Measurements from ENCODE around the gene GTF2A1L. TPM values are rescaled to one million over a fixed set of nuclear protein-coding genes. Genes with fewer than 3 reads are reported as not detected.

Gene GTF2A1L
- total RNA-seq, 1 experiment from 2014 or later, result 0.22 TPM

DNA sequence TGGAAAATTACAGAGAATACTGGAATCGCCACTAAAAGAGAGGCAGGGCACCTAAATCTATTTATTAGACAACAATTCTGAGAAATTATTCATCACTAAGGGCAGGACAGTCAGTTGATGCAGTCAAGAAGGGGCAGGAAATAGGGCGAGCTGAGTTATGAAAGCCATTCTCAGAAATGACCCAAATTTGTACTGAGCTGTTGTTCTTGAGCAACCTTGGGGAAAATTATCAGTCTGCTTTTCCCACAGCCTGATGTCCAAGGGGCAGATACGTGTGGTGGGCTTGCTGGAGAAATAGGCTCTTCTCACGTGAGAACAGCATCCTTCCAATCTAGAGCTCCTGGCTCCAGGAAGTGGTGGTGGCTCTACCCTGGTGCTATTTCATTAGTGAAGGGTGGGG, 49.1 kb upstream of the GTF2A1L start:
- ATAC-seq (no peak), DNase-seq (ENCODE audit: low read depth, low spot score) (no peak)
- Histone ChIP-seq H3K9me2 (ENCODE audit: insufficient read depth) (no peaks in the 10 kb centered on the region), H3K27me3 (ENCODE audit: insufficient read depth, low read length) (no peaks in the 10 kb centered on the region), H3K4me1 (ENCODE audit: control insufficient read depth in 1 of 2, insufficient read depth in 2 of 2, low read length in 2 of 2) (no peaks in the 10 kb centered on the region), H3K9ac (ENCODE audit: low read length) (no peak overlapping the region), H3K27ac (ENCODE audit: low read depth, low read length) (no peak overlapping the region), H4K20me1 (ENCODE audit: insufficient read depth) (no peaks in the 10 kb centered on the region), H3K36me3 (ENCODE audit: control insufficient read depth in 1 of 2, insufficient read depth in 2 of 2, low read length in 2 of 2) (no peaks in the 10 kb centered on the region), H3K4me2 (ENCODE audit: low read length) (no peak overlapping the region), H3K4me3 (replicated peaks in 1 of 2; ENCODE audit: low read depth in 1 of 2, low read length in 2 of 2) (no peak overlapping the region), H3K79me2 (ENCODE audit: insufficient read depth, low read length) (no peaks in the 10 kb centered on the region), H2AFZ (ENCODE audit: low read depth, low read length, poor library complexity, severe bottlenecking) (no peak overlapping the region), H3K9me3 (ENCODE audit: control insufficient read depth in 1 of 2, insufficient read depth in 1 of 2, low read depth in 1 of 2, low read length in 2 of 2) (no peaks in the 10 kb centered on the region)
- TF ChIP-seq RAD21 (IDR thresholded peaks at IDR 0.05; ENCODE audit: low read depth), result no peak
- TF ChIP-seq POLR2AphosphoS5 (IDR thresholded peaks at IDR 0.05; ENCODE audit: low read depth, low read length), result no peak
- no peak for TF ChIP-seq SRF (IDR thresholded peaks at IDR 0.05; ENCODE audit: low read depth)
- TF ChIP-seq SP1 (IDR thresholded peaks at IDR 0.05; ENCODE audit: low read depth), result no peak
- no peak for TF ChIP-seq ELF1 (IDR thresholded peaks at IDR 0.05; ENCODE audit: borderline replicate concordance, low read depth)
- no peak for TF ChIP-seq POLR2A (IDR thresholded peaks at IDR 0.05; ENCODE audit: borderline replicate concordance, extremely low read depth, insufficient read depth, insufficient read length)
- TF ChIP-seq, protein P1, sequence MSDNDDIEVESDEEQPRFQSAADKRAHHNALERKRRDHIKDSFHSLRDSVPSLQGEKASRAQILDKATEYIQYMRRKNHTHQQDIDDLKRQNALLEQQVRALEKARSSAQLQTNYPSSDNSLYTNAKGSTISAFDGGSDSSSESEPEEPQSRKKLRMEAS (IDR thresholded peaks at IDR 0.05), result no peak
- TF ChIP-seq YY1 (IDR thresholded peaks at IDR 0.05; ENCODE audit: extremely low read depth, insufficient replicate concordance, low read depth, low read length), result no peak
- TF ChIP-seq, protein P2, sequence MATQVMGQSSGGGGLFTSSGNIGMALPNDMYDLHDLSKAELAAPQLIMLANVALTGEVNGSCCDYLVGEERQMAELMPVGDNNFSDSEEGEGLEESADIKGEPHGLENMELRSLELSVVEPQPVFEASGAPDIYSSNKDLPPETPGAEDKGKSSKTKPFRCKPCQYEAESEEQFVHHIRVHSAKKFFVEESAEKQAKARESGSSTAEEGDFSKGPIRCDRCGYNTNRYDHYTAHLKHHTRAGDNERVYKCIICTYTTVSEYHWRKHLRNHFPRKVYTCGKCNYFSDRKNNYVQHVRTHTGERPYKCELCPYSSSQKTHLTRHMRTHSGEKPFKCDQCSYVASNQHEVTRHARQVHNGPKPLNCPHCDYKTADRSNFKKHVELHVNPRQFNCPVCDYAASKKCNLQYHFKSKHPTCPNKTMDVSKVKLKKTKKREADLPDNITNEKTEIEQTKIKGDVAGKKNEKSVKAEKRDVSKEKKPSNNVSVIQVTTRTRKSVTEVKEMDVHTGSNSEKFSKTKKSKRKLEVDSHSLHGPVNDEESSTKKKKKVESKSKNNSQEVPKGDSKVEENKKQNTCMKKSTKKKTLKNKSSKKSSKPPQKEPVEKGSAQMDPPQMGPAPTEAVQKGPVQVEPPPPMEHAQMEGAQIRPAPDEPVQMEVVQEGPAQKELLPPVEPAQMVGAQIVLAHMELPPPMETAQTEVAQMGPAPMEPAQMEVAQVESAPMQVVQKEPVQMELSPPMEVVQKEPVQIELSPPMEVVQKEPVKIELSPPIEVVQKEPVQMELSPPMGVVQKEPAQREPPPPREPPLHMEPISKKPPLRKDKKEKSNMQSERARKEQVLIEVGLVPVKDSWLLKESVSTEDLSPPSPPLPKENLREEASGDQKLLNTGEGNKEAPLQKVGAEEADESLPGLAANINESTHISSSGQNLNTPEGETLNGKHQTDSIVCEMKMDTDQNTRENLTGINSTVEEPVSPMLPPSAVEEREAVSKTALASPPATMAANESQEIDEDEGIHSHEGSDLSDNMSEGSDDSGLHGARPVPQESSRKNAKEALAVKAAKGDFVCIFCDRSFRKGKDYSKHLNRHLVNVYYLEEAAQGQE (IDR thresholded peaks at IDR 0.05; ENCODE audit: low read depth), result no peak
- no peak for TF ChIP-seq CEBPB (IDR thresholded peaks at IDR 0.05; ENCODE audit: low read depth)
- TF ChIP-seq EGR1 (IDR thresholded peaks at IDR 0.05; ENCODE audit: low read depth), result no peak
- TF ChIP-seq ZFX (IDR thresholded peaks at IDR 0.05), result no peak
- TF ChIP-seq EZH2 (IDR thresholded peaks at IDR 0.05), result no peak
- TF ChIP-seq SIN3A (IDR thresholded peaks at IDR 0.05; ENCODE audit: low read depth), result no peak
- TF ChIP-seq, protein P3, sequence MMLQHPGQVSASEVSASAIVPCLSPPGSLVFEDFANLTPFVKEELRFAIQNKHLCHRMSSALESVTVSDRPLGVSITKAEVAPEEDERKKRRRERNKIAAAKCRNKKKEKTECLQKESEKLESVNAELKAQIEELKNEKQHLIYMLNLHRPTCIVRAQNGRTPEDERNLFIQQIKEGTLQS (IDR thresholded peaks at IDR 0.05), result no peak
- TF ChIP-seq, protein P4, sequence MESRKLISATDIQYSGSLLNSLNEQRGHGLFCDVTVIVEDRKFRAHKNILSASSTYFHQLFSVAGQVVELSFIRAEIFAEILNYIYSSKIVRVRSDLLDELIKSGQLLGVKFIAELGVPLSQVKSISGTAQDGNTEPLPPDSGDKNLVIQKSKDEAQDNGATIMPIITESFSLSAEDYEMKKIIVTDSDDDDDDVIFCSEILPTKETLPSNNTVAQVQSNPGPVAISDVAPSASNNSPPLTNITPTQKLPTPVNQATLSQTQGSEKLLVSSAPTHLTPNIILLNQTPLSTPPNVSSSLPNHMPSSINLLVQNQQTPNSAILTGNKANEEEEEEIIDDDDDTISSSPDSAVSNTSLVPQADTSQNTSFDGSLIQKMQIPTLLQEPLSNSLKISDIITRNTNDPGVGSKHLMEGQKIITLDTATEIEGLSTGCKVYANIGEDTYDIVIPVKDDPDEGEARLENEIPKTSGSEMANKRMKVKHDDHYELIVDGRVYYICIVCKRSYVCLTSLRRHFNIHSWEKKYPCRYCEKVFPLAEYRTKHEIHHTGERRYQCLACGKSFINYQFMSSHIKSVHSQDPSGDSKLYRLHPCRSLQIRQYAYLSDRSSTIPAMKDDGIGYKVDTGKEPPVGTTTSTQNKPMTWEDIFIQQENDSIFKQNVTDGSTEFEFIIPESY (IDR thresholded peaks at IDR 0.05; ENCODE audit: extremely low read depth, insufficient replicate concordance, low read length), result no peak
- no peak for TF ChIP-seq EZH2phosphoT487 (IDR thresholded peaks at IDR 0.05; ENCODE audit: borderline replicate concordance)
- TF ChIP-seq CBX3 (IDR thresholded peaks at IDR 0.05; ENCODE audit: low read depth), result no peak
- TF ChIP-seq TCF7L2 (IDR thresholded peaks at IDR 0.05; ENCODE audit: borderline replicate concordance, extremely low read depth, insufficient read depth, insufficient read length), result no peak
- TF ChIP-seq, protein P5, sequence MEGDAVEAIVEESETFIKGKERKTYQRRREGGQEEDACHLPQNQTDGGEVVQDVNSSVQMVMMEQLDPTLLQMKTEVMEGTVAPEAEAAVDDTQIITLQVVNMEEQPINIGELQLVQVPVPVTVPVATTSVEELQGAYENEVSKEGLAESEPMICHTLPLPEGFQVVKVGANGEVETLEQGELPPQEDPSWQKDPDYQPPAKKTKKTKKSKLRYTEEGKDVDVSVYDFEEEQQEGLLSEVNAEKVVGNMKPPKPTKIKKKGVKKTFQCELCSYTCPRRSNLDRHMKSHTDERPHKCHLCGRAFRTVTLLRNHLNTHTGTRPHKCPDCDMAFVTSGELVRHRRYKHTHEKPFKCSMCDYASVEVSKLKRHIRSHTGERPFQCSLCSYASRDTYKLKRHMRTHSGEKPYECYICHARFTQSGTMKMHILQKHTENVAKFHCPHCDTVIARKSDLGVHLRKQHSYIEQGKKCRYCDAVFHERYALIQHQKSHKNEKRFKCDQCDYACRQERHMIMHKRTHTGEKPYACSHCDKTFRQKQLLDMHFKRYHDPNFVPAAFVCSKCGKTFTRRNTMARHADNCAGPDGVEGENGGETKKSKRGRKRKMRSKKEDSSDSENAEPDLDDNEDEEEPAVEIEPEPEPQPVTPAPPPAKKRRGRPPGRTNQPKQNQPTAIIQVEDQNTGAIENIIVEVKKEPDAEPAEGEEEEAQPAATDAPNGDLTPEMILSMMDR (IDR thresholded peaks at IDR 0.05 in 2 of 3, conservative IDR thresholded peaks at IDR 0.05 in 1 of 3; ENCODE audit: borderline replicate concordance in 1 of 3, insufficient read depth in 1 of 3, low read depth in 2 of 3, low read length in 2 of 3), result no peak
- ChIA-PET RAD21 (ENCODE audit: low non-redundant PET in 1 of 2, low total read pairs in 2 of 2, uncharacterized antibody in 2 of 2, unreplicated experiment in 2 of 2) (no interaction called here), CTCF (no interaction called here), POLR2A (no interaction called here)
- BruUV-seq (replicated peaks), result no TSS peak
- intact Hi-C loops (cut with micrococcal nuclease), result no loop called here
